ENCODE results near the gene PRR30.

DNA sequence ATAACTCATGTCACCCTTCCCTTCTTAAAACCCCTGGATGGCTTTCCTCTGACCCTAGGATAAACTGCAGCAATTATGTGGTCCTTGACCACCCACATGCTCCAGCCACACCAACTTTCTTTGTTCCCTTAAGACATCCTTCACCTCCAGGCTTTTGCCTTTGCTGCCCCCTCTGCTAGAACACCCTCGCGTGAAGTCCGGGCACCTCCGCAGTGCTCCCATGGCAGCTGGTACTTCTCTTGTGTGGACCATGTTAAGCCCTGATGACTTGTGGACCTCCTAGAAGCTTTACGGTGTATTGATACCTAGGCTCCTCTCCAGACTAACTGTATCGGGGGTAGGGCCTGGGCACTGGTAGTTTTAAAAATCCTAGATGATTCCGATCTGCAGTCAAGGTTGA lies 16.4 kb downstream of the PRR30 start:
- TF ChIP-seq, protein P1, sequence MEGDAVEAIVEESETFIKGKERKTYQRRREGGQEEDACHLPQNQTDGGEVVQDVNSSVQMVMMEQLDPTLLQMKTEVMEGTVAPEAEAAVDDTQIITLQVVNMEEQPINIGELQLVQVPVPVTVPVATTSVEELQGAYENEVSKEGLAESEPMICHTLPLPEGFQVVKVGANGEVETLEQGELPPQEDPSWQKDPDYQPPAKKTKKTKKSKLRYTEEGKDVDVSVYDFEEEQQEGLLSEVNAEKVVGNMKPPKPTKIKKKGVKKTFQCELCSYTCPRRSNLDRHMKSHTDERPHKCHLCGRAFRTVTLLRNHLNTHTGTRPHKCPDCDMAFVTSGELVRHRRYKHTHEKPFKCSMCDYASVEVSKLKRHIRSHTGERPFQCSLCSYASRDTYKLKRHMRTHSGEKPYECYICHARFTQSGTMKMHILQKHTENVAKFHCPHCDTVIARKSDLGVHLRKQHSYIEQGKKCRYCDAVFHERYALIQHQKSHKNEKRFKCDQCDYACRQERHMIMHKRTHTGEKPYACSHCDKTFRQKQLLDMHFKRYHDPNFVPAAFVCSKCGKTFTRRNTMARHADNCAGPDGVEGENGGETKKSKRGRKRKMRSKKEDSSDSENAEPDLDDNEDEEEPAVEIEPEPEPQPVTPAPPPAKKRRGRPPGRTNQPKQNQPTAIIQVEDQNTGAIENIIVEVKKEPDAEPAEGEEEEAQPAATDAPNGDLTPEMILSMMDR (IDR thresholded peaks at IDR 0.05): no peak
- TF ChIP-seq POLR2A (IDR thresholded peaks at IDR 0.05): no peak

All from right lobe of liver (tissue), 4 donors.